OCI-LY1 (cell line): Measurements from ENCODE around the gene TMIGD1.

Experiments
- CTCF ChIP-seq: fragments of 200-600 bp; sonication (generic), shearing (Covaris generic); IDR thresholded peaks from 2 replicates; pipeline ENCODE4 v1.5.1; 2017; ENCODE audit warnings: mild to moderate bottlenecking, antibody characterized with exemption, low read length, moderate library complexity, mixed read lengths
- EZH2 ChIP-seq: fragments of 200-600 bp; sonication (generic), shearing (Covaris generic); IDR thresholded peaks from 2 replicates; pipeline ENCODE4 v1.8.0; 2017; ENCODE audit warnings: borderline replicate concordance, mixed run types, mild to moderate bottlenecking, antibody characterized with exemption, low read length, moderate library complexity, mixed read lengths

DNA sequence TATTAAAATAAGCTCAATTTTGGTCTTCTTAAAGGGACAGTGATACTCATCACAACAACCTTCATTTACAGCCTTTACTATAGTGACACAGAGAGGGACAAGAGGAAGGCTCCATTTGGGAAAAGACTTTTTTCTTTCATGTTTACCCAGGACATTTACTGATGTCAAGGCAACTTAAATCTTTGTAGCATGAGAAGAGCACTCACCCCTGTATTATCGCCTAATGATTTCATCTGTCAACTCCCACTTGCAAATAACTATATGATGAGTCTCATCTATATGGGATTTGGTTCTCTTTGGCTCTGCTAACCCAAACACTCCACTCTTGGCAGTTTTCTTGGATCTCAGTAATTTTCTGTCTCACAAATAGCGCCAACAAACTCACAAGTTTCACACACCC is 66.2 kb downstream of the TMIGD1 start:
- no peak for TF ChIP-seq CTCF
- TF ChIP-seq EZH2, result no peak
